K562 (cell line): ENCODE data around the gene CNOT2. TPM values are rescaled to one million over a fixed set of nuclear protein-coding genes. Genes with fewer than 3 reads are reported as not detected.

ENCODE experiments used
- CTCFL ChIP-seq: IDR thresholded peaks from 2 replicates; pipeline ENCODE4 v1.6.1; 2011; ENCODE audit warnings: borderline replicate concordance, low read depth, mild to moderate bottlenecking, moderate library complexity, low read length; ENCODE audit not compliant: insufficient read depth, poor library complexity, severe bottlenecking
- FOXK1 ChIP-seq: sonication (generic); formaldehyde crosslinking; IDR thresholded peaks from 2 replicates; pipeline ENCODE4 v1.8.0; 2022; ENCODE audit warnings: missing genetic modification reagents, mild to moderate bottlenecking, borderline replicate concordance
- MCM3 ChIP-seq: fragments of 450-650 bp; IDR thresholded peaks from 2 replicates; pipeline ENCODE4 v1.6.1; 2016
- NUFIP1 ChIP-seq: fragments of 450-650 bp; IDR thresholded peaks from 2 replicates; pipeline ENCODE4 v1.6.1; 2018; ENCODE audit not compliant: partially characterized antibody
- PHB ChIP-seq: fragments of 250-450 bp; sonication (Bioruptor Pico); IDR thresholded peaks from 2 replicates; pipeline ENCODE4 v1.5.0; 2021
- POLR3A ChIP-seq: IDR thresholded peaks from 2 replicates; pipeline ENCODE4 v1.6.1; 2011; ENCODE audit warnings: borderline replicate concordance, mild to moderate bottlenecking, moderate library complexity; ENCODE audit not compliant: insufficient read length, insufficient read depth; ENCODE audit errors: extremely low read depth
- SIN3A ChIP-seq, 2 experiments: fragments of 150-350 bp in 1 of 2; IDR thresholded peaks; 2 replicates each; pipeline ENCODE4 v1.6.1; 2011 to 2016; ENCODE audit warnings: borderline replicate concordance in 2 of 2, low read depth in 2 of 2, low read length in 2 of 2, mild to moderate bottlenecking in 2 of 2, moderate library complexity in 2 of 2; ENCODE audit not compliant: control insufficient read depth in 1 of 2
- SIRT6 ChIP-seq: IDR thresholded peaks from one replicate; pipeline ENCODE4 v1.6.1; 2012; ENCODE audit warnings: low read depth, mild to moderate bottlenecking, control low read depth, inconsistent platforms, low read length, moderate library complexity
- ZBTB33 ChIP-seq: sonication (generic); formaldehyde crosslinking; IDR thresholded peaks from 2 replicates; pipeline ENCODE4 v1.8.1; 2023; ENCODE audit warnings: mild to moderate bottlenecking, missing genetic modification reagents
- ZEB2 ChIP-seq: fragments of 450-650 bp; IDR thresholded peaks from 2 replicates; pipeline ENCODE4 v1.6.1; 2016
- ZNF133 ChIP-seq: fragments of 250-450 bp; sonication (Bioruptor Pico); IDR thresholded peaks from 2 replicates; pipeline ENCODE4 v1.4.0; 2020; ENCODE audit warnings: mild to moderate bottlenecking
- ZNF592 ChIP-seq: fragments of 450-650 bp; IDR thresholded peaks from 2 replicates; pipeline ENCODE4 v1.6.1; 2017; ENCODE audit warnings: antibody characterized with exemption, mild to moderate bottlenecking
- ZNF75A ChIP-seq: fragments of 450-650 bp; formaldehyde crosslinking; IDR thresholded peaks from 2 replicates; pipeline ENCODE4 v1.4.0; 2020; ENCODE audit warnings: mild to moderate bottlenecking
- polyA plus RNA-seq, 8 experiments: library from polyadenylated mRNA; depleted of rRNA in 4 of 8; stranded (reverse) in 5 of 8; unstranded in 3 of 8; fragments of >200 nt; fragmentation: Nextera tagmentation in 2 of 8; fragmentation: Illumina TruSeq in 1 of 8; extraction: Ambion mirVana in 2 of 8; extraction: Trizol in 1 of 8; gene quantifications; 2 replicates each; pipeline versions ENCODE4 v1.2.1 to v1.2.3, GENCODE V29; 2011 to 2014; ENCODE audit warnings: inconsistent platforms in 1 of 8, missing spikeins in 1 of 8
- total RNA-seq, 7 experiments: library from RNA; depleted of rRNA in 6 of 7; stranded (reverse); fragments of >200 nt in 6 of 7; fragmentation: Illumina TruSeq in 2 of 7; extraction: Trizol in 2 of 7; gene quantifications; 2 replicates each; pipeline versions ENCODE4 v1.2.1 to v1.2.3, GENCODE V29; 2011 to 2021; ENCODE audit warnings: low replicate concordance in 1 of 7

Gene CNOT2
- total and polyA plus RNA-seq, 9 of the 15 experiments (the other 6 are each of a cell fraction or from before 2014, with no cell fraction given): 43.6 to 119 (median 84.4) TPM

- TF ChIP-seq NUFIP1 (no peak), CTCFL (no peak), ZNF592 (0 out of 2 replicates have a peak, but pooled peaks have one; percentile 16), SIN3A (IDR thresholded peaks at IDR 0.05; ENCODE audit: borderline replicate concordance in 2 of 2, control insufficient read depth in 1 of 2, low read depth in 2 of 2, low read length in 2 of 2) (no peak), ZNF75A (no peak), POLR3A (no peak), FOXK1 (CRISPR knock-in tag) (no peak), ZNF133 (CRISPR knock-in tag) (no peak), ZEB2 (no peak), ZBTB33 (CRISPR knock-in tag) (no peak), PHB (no peak), SIRT6 (no peak), MCM3 (no peak)
Observed at GRCh38 chr12:70243510-70244371, 508 bp downstream of the CNOT2 start (continued).
